Measurements from ENCODE around the gene USP48. TPM values are rescaled to one million over a fixed set of nuclear protein-coding genes. Genes with fewer than 3 reads are reported as not detected.
"Not testable (repeated sequence)": the region's sequence is repeated elsewhere in the genome, so short reads cannot be mapped to it uniquely, and the experiment has no call there.

Gene USP48
- total RNA-seq, 1 donor from 2014 or later, result 93.8 TPM

DNA sequence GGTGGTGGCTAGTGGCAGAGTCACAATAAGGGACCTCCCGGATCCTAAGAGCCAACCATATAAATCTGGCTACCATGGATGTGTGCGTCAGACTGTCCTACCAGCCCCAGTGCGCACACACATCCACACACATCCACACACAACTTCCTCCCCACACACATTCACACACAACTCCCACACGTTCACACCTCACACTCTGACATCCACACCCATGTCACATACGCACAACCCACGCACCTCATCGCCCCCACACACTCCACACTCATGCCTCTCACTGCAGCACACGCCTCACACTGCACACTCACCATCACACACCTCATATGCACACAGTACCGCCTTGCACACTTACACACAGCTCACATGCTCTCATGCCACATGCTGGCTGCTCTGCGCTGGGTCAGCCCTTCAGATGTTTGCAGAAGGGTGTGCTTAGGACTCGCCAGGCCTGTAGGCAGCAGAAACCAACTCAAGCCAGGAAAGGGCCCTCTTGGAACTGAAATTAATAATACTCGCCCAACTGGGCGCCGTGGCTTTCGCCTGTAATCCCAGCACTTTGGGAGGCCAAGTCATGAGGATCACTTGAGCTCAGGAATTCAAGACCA is 32.1 kb upstream of the USP48 start:
- DNase-seq (ENCODE audit: low spot score), result no peak

DNA sequence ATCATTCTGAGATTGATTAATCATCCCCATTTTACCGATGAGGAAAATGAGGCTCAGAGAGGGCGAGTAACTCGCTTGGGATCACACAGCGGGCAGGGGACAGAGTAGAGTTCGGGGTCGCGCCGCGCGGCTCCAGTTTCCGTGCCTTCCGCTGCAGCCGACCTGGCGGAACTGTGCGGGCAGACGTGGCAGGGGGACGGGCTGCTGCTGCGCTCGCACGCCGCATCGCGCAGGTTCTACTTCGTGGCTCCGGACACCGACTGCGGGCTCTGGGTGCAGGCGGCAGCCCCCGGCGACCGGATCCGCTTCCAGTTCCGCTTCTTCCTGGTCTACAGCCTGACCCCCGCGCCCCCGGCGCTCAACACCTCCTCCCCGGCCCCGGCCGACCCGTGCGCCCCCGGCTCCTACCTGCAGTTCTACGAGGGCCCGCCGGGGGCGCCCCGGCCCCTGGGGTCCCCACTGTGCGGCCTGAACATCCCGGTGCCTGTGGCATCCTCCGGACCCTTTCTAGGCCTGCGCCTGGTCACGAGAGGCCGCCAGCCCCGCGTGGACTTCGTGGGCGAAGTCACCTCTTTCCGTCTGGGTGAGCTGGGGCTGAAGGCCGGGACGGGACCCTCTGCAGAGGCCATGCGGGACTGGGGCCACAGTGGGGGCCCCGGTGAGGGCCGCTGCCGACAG is 31.4 kb upstream of the USP48 start:
- DNase-seq (ENCODE audit: low spot score), result no peak

DNA sequence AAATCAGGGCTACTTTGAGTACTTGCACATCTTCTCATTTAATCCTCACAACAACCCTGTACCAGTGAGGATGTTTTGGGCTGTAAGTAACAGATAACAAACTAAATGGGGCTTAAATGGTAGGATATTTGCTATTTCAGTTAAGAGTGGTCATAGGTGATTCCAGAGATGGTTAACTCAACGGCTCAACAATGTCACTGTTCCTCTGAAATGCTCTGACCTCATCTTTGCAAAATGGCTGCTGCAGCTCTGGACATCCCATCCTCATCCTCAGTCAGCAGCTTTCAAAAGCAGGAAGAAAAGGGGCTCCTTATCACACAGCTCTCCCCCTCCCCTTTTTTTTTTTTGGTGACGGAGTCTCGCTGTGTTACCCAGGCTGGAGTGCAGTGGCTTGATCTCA is 30.6 kb upstream of the USP48 start:
- no peak for DNase-seq (ENCODE audit: low spot score)

GRCh38 chr1:21811875-21812305 is 28.9 kb upstream of the USP48 start, which contains the start of gene LDLRAD2:
Gene LDLRAD2, plus strand, starts transcription at chr1:21812265. Its CDS starts 187 bp downstream, at chr1:21812452.
- peak; percentile 62 for DNase-seq (ENCODE audit: low spot score)

DNA sequence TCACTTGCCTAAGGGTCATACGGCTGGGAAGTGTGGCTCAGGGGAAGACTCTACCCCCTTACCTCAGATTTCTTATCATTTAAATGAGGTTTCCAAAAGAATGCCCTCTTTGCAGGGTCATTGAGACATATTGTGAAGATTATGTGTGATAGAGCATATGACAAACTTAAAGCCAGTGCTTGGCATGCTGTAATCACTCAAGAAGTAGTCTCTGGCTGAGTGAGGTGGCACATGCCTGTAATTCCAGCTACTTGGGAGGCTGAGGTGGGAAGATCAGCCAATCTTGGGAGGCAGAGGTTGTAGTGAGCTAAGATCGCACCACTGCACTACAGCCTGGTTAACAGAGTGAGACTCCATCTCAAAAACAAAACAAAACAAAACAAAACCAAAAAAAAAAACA is 21.6 kb upstream of the USP48 start:
- no peak for DNase-seq (ENCODE audit: low spot score)

DNA sequence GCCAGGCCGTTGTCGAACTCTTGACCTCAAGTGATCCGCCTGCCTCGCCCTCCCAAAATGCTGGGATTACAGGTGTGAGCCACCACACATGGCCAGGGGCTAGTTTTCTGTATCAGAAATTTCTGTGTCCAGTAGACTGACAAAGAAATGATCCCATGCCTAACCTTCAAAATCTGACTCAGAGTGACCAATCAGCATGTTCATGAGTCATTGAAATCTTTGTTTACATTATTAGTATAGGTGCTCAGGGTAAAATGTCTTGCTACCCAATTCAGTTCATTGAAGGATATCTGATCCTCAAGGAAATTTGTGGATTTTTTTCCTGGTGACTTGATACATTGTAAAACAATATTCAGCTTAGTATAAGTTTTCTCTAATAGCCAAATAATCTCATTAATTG is 18.2 kb upstream of the USP48 start:
- DNase-seq (ENCODE audit: low spot score), result no peak

DNA sequence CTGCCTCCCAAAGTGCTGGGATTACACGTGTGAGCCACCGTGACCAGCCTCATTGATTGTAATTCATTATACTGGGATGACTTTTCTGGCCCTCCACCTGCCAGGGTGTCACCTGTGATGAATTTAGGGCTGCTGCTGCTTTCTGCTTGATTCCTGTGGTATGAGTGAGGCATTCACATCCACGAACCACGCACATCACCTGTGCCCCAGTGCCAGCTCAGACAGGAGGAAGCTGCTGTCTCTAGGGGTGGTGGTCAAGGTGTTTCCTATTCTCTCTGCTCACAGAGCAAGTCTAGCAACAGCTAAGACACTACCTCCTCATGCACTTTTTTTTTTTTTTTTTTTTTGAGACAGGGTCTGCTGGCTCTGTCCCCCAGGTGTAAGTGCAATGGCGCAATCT is 16.8 kb upstream of the USP48 start:
- no peak for DNase-seq (ENCODE audit: low spot score)

DNA sequence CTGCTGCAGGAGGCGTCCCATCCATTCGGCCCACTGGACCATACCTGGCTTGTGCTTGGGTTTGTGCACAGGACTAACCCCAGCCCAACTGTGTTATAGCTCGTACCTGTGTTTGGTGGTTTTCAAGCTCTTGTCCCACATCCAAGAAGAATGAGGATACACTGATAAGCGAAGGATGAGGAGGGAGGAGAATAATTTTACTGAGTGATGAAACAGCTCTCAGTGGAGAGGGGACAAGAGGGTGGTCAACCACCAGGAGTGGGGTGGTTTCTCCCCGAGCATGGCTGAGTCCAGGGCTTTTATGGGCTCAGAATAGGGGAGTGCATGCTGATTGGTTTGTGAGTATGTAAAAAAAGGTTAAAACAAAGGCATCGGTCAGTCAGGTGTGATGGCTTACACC is 12.1 kb upstream of the USP48 start:
- DNase-seq (ENCODE audit: low spot score), result no peak

- DNase-seq (ENCODE audit: low spot score), result no peak
Measured at GRCh38 chr1:21794656-21795055, 11.7 kb upstream of the USP48 start.

GRCh38 chr1:21793104-21793503 is 10.2 kb upstream of the USP48 start:
- no peak for DNase-seq (ENCODE audit: low spot score)

GRCh38 chr1:21786640-21787039 is 3.7 kb upstream of the USP48 start:
- no peak for DNase-seq (ENCODE audit: low spot score)

GRCh38 chr1:21785764-21786163 is 2.8 kb upstream of the USP48 start:
- DNase-seq (ENCODE audit: low spot score), result not testable (repeated sequence)

DNA sequence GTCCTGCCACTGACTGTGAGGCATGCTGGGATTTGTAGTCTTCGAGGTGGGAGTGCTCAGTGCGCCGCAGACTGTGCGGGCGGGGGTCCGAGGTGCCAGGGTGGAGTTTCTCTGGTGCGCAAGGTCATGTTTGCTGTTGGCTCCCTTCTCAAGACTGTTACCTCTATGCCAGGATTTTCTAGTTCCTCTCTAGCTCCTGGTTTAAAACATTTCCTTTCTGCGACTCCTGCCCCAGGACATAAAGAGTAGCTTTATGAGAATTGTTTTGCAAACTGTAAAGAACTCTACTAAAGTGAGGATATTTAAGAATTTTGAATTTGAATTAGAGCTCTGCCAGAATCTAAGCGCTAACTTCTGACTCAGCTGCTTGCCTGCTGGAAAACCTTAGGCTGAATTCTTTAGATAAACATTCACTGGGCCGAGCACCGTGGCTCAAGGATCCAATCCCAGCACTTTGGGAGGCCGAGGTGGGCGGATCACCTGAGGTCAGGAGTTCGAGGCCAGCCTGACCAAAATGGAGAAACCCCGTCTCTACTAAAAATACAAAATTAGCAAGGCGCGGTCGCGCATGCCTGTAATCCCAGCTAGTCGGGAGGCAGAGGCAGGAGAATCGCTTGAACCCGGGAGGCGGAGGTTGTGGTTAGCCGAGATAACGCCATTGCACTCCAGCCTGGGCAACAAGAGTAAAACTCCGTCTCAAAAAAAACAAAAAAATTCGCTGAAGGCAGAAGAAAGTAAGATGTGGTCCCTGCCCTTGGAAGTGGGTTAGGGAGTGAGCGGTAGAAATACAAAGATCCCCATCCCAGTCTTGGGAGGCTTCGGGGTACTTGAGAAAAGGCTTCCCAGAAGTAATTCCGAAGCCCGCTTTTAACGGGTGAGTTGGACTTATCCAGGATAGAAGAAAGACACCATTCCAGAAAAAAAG is 992 bp upstream of the USP48 start:
- DNase-seq (ENCODE audit: low spot score), result no peak

DNA sequence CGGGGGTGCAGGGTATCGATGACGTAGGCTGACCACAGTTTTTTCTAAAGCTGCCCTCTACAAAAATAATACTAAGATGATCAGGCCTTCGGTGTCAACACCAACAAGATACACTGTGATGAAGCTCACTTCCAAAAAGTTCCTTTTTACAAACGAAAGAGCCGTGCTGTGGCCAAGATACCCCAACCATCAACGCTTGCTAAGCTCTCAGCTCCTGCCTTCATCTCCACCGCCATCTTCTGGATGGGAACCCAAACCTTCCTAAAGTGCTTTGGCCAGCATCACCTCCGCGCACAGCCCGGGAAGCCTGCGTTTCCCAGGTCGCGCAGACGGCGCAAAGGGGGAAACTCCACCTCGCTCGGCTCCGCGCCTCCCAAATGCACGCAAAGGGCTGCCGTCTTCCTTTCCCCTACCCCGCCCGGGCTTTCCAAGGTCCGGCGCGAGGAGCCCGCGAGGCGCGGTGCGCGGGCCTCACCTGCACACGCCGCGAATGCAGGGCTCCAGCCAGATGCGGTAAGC is 541 bp downstream of the USP48 start:
- peak; percentile 56 for DNase-seq (ENCODE audit: low spot score)

DNA sequence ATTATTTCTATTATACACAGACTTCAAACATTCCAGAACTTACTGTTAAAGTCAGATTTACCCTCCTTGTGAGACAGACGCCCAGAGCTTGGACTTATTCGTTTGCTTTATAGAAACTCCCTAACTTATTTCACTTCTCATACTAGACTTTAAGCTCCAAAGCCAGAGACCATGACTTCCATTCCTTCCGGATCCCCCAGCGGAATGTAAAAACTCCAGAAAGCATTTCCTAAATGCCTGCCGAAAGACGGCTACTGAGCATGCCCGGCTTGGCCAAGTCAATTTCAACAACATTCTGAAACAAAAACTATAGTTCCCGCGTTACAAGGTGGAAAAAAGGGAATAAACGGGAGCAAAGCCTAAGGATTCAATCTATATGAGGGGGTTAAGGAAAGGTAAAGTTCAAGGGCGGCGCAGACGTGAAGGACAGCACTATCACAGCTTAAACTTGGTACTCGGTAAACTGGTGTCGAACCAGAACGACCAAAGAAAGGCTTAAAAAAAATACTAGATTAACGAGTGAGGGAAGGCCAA is 1.1 kb downstream of the USP48 start:
- no peak for DNase-seq (ENCODE audit: low spot score)

DNA sequence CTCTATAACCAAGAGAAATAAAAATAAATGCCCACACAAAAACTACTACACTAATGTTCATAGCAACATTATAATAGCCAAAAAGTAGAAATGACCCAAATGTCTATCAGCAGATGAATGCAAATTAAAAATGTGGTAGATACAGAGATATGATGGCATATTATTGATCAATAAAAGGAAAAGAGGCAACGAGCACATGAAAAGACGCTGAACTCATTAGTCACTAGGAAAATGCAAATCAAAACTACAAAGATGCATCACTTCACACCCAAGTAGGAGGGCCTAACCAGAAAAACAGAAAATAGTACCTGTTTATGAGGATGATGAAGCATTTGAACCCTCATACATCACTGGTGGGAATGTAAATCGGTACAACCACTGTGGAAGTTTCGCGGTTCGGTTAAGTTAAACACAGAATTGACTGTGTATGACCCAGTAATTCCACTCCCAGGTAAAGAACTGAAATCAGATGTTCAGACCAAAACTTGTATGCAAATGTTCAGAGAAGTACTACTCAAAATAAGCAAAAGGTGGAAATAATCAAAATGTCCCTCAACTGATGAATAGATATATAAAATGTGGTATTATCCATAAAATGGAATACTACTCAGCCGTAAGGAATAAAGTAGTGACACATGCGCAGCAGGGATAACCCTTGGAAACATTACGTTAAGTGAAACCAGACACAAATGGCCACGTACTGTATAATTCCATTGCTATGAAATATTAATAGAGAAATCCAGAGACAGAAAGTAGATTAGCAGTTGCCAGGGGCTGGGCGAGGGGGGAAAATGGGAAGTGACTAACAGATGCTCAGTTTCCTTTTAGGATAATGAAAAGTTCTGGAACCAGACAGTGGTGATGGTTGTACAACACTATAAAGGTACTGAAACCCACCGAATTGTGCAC is 3.1 kb downstream of the USP48 start:
- DNase-seq (ENCODE audit: low spot score), result no peak

GRCh38 chr1:21778405-21778727 is 4.6 kb downstream of the USP48 start:
- no peak for DNase-seq (ENCODE audit: low spot score)

DNA sequence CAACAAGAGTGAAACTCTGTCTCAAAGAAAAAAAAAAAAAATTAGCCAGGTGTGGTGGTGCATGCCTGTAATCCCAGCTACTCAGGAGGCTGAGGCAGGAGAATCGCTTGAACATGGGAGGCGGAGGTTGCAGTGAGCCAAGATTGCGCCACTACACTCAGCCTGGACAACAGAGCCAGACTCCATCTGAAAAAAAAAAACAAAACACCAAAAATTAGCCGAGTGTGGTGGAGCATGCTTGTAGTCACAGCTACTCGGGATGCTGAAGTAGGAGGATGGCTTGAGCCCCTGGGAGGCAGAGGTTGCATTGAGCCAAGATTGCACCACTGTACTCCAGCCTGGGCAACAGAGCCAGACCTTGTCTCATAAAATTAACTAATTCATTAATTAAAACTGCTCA is 6.0 kb downstream of the USP48 start:
- DNase-seq (ENCODE audit: low spot score), result not testable (repeated sequence)

DNA sequence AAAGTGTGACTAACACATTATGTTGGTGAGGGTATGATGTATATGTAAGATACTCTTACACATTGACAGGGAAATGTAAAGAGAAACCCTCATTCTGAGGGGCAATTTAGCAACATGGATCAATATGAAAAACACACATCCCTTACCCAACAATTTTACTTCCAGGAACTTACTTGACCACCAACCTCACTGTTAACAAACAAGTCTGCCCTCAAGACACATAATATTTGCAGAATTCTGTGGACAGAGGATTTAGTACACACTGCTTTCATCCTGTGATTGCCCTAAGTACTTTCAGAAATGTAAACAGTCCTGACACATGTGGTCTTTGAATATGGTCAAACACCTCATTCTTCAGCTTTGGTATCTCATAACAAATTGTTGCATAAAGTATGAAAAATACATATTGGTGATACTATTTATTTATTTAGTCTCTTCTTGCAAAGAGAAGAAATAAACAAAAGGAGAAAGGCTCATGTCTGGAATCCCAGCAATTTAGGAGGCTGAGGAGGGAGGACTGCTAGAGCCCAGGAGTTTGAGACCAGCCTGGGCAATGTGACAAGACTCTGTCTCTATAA is 6.9 kb downstream of the USP48 start:
- DNase-seq (ENCODE audit: low spot score), result no peak

DNA sequence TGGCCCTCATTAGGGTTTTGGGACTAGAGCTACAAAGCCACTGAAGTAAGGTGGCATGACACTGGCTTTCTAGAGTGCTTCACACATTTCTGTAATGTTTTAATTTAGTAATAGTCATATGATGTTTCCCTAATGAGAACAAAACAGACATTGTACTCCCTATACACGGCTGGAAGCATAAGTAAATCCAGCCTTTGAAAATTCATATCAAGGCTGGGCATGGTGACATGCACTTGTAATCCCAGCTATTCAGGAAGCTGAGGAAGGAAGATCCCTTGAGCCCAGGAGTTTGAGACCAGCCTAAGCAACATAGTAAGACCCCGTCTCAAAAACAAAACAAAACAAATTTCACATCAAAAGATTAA is 7.4 kb downstream of the USP48 start:
- no peak for DNase-seq (ENCODE audit: low spot score)

Measured in ureter (tissue), 1 donor.